Psoas muscle (tissue), 8 donors: ENCODE measurements around the gene PCDHB13. TPM values are rescaled to one million over a fixed set of nuclear protein-coding genes. Genes with fewer than 3 reads are reported as not detected.
A peak's percentile ranks its signal among the peaks of the same experiment; 100 is the strongest.
"Not testable (repeated sequence)": the region's sequence is repeated elsewhere in the genome, so short reads cannot be mapped to it uniquely, and the experiment has no call there.

Source experiments
- ATAC-seq, 4 donors: fragments of 200-7000 bp; cut with Tn5 transposase; one replicate each; pipeline ENCODE4 v1.9.1; 2020; ENCODE audit warnings: moderate library complexity in 3 of 4, mild to moderate bottlenecking in 2 of 4
- DNase-seq, 2 donors: peaks; one replicate each; pipeline ENCODE4 v3.0.0-alpha.2; 2020
- H3K27ac ChIP-seq: fragments of 200-600 bp; one replicate; pipeline ENCODE4 v1.8.0; 2022
- H3K27me3 ChIP-seq, 3 donors: fragments of 200-600 bp in 1 of 3; one replicate each; pipeline versions ENCODE4 v1.6.1 to v1.8.0; 2013 to 2022; ENCODE audit warnings: low read length in 2 of 3, mild to moderate bottlenecking in 2 of 3, moderate library complexity in 1 of 3; ENCODE audit not compliant: insufficient read depth in 3 of 3
- H3K36me3 ChIP-seq, 2 donors: fragments of 200-600 bp in 1 of 2; one replicate each; pipeline versions ENCODE4 v1.6.1 to v1.8.0; 2013 to 2022; ENCODE audit warnings: low read depth in 1 of 2, mild to moderate bottlenecking in 1 of 2, moderate library complexity in 1 of 2; ENCODE audit not compliant: insufficient read depth in 1 of 2
- H3K4me1 ChIP-seq: fragments of 200-600 bp; one replicate; pipeline ENCODE4 v1.8.0; 2022
- H3K4me3 ChIP-seq: fragments of 200-600 bp; one replicate; pipeline ENCODE4 v1.8.0; 2022; ENCODE audit warnings: mild to moderate bottlenecking
- H3K9me3 ChIP-seq: fragments of 200-600 bp; one replicate; pipeline ENCODE4 v1.8.0; 2022
- WGBS, 3 donors: extraction: QIAGEN DNeasy Blood & Tissue Kit; methylation state at CpG; one replicate each; pipeline versions ENCODE4 v1.1.6 to v1.1.7; 2013; 5-methylcytosine and 5-hydroxymethylcytosine counted together
- intact Hi-C, 2 donors: fragments of 100-400 bp; cut with DNase I; formaldehyde crosslinking; loops; one replicate each; pipeline versions ENCODE4 v1.11.0 to v1.14.2; 2022
- polyA plus RNA-seq, 3 donors: library from polyadenylated mRNA; stranded (reverse); fragments of 200-250 nt; gene quantifications; one replicate each; pipeline ENCODE4 v1.2.3, GENCODE V29; 2013
- total RNA-seq, 4 donors: library from RNA; stranded (reverse); fragmentation: NEBNext Ultra II Directional in 2 of 4; extraction: Animal tissue kit (Norgen Biotek cat#: 25700) in 2 of 4; gene quantifications; one replicate each; pipeline versions ENCODE4 v1.2.1 to v1.2.4, GENCODE V29; 2021 to 2023
- TF ChIP-seq, protein P1 (sequence below): fragments of 200-600 bp; IDR thresholded peaks from one replicate; pipeline ENCODE4 v1.8.0; 2022; ENCODE audit warnings: antibody characterized with exemption
- donor health status: healthy with polysubstance abuse.
- donor health status: DM: no; HTN: no; CAD: no; lungs with moderate emphysema.
- donor health status: Bipolar disorder and iron deficiency.
- donor health status: healthy.
- donor health status: DM: yes; HTN: yes; CAD: no.
- donor health status: DM: no; HTN: no; CAD: no.
- donor health status: DM: no; HTN: no; CAD: no.
- donor health status: DM: yes; HTN: yes; CAD: no.

PCDHB13 gene
- total and polyA plus RNA-seq, 7 donors: 0.06 to 0.81 (median 0.44) TPM

DNA sequence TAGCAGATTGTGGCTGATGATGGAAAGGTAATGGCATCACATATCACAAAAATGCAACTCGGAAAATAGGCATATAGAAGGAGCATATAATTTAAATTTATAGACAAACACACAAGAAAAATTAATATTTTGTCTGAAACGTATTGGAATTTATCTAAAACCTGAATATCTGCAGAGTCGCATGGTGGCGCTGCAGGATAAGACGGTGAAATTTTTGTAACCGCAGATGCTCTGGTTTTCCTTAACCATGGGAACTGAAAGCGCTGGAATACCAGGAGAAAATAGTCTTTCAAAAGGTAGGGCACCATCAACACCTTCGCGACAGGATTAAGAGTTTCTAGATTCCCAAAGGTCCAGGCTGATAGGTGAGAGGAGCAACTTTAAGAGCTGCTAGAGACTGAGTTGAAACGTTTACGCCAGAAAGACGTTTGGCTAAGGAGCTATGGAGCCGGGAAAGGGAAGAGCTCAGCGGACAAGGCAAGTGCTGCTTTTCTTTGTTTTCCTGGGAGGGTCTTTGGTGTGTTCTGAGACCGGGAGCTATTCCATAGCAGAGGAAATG, 20.5 kb downstream of the PCDHB13 start:
- peaks cover 0 to 25% (median 6%) of the 10 kb centered on the region in 3 donors for H3K27me3 ChIP-seq
- H3K27ac ChIP-seq: no peak overlapping the region
- no peaks in the 10 kb centered on the region for H3K36me3 ChIP-seq
- TF ChIP-seq, protein P1, sequence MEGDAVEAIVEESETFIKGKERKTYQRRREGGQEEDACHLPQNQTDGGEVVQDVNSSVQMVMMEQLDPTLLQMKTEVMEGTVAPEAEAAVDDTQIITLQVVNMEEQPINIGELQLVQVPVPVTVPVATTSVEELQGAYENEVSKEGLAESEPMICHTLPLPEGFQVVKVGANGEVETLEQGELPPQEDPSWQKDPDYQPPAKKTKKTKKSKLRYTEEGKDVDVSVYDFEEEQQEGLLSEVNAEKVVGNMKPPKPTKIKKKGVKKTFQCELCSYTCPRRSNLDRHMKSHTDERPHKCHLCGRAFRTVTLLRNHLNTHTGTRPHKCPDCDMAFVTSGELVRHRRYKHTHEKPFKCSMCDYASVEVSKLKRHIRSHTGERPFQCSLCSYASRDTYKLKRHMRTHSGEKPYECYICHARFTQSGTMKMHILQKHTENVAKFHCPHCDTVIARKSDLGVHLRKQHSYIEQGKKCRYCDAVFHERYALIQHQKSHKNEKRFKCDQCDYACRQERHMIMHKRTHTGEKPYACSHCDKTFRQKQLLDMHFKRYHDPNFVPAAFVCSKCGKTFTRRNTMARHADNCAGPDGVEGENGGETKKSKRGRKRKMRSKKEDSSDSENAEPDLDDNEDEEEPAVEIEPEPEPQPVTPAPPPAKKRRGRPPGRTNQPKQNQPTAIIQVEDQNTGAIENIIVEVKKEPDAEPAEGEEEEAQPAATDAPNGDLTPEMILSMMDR: no peak
- DNase-seq (no peak), ATAC-seq (no peak)
- H3K4me3 ChIP-seq: no peak overlapping the region
- H3K4me1 ChIP-seq: no peaks in the 10 kb centered on the region
- peaks cover 29% of the 10 kb centered on the region for H3K9me3 ChIP-seq
- WGBS, 3 donors: 6 to 7% (median 6%) methylated on average over 15 of the region's 15 CpGs
- intact Hi-C loops: no loop called here

GRCh38 chr5:141235922-141236321, 22.2 kb downstream of the PCDHB13 start:
- peaks cover 41% of the 10 kb centered on the region for H3K9me3 ChIP-seq

GRCh38 chr5:141236516-141237313, 23.0 kb downstream of the PCDHB13 start:
- Histone ChIP-seq H3K36me3 (no peaks in the 10 kb centered on the region), H3K27ac (no peak overlapping the region), H3K4me1 (no peaks in the 10 kb centered on the region), H3K9me3 (peaks cover 35% of the 10 kb centered on the region), H3K27me3 (peaks cover 0 to 50% (median 13%) of the 10 kb centered on the region in 3 donors), H3K4me3 (no peak overlapping the region)
- 16 to 22% (median 19%) methylated on average over 31 to 32 of the region's 32 CpGs for WGBS, 3 donors
- DNase-seq (no peak), ATAC-seq (no peak)
- intact Hi-C loops: no loop called here
- TF ChIP-seq, protein P1: no peak

More at GRCh38 chr5:141235922-141236321, 22.2 kb downstream of the PCDHB13 start:
- H3K4me3 ChIP-seq, ATAC-seq, intact Hi-C loops, DNase-seq, H3K4me1 ChIP-seq, H3K27ac ChIP-seq, H3K36me3 ChIP-seq: not testable (repeated sequence)
- H3K27me3 ChIP-seq: peaks cover 0 to 43% (median 6%) of the 10 kb centered on the region in 3 donors
- 24 to 31% (median 28%) methylated on average over 40 of the region's 40 CpGs for WGBS, 3 donors

DNA sequence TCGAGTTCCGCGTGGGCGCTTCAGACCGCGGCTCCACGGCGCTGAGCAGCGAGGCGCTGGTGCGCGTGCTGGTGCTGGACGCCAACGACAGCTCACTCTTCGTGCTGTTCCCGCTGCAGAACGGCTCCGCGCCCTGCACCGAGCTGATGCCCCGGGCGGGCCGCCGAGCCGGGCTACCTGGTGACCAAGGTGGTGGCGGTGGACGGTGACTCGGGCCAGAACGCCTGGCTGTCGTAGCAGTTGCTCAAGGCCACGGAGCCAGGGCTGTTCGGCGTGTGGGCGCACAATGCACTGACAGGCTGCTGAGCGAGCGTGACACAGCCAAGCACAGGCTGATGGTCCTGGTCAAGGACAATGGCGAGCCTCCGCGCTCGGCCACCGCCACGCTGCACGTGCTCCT, 27.8 kb downstream of the PCDHB13 start:
- no peak for DNase-seq
- 21 to 23% (median 22%) methylated on average over 34 to 43 of the region's 43 CpGs for WGBS, 3 donors
- Histone ChIP-seq H3K27me3 (peaks cover 0 to 59% (median 17%) of the 10 kb centered on the region in 3 donors), H3K27ac (no peak overlapping the region), H3K36me3 (no peaks in the 10 kb centered on the region), H3K9me3 (peaks cover 37% of the 10 kb centered on the region), H3K4me1 (no peaks in the 10 kb centered on the region), H3K4me3 (no peak overlapping the region)
- intact Hi-C loops: loop anchor here in 1 of 2 donors (10.0 kb wide), 1 partner anchor 323 kb away; no protein-coding TSS in a partner anchor
- ATAC-seq: no peak
- TF ChIP-seq, protein P1: no peak

DNA sequence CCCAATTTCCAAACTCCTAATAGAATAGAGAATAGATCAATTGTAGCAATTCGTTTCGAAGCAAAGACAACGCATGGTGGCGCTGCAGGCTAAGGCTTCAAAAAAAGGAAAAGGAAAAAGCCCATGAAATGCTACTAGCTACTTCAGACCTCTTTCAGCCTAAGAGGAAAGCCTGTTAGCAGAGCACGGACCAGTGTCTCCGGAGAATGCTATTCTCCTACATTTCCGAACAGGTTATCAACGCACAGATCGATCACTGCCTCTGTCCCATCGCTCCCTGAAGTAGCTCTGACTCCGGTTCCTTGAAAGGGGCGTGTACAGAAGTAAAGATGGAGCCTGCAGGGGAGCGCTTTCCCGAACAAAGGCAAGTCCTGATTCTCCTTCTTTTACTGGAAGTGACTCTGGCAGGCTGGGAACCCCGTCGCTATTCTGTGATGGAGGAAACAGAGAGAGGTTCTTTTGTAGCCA, 31.6 kb downstream of the PCDHB13 start, which contains the start of gene PCDHB15:
PCDHB15 (plus strand) TSS at position 146 of the 468 bp plus-strand sequence; CDS start at position 330, 184 bp downstream.
- ATAC-seq: peak in 1 of 4 donors; percentile 42
- no peaks in the 10 kb centered on the region for H3K36me3 ChIP-seq
- peak within 1 kb of the TSS; percentile 52 for H3K4me3 ChIP-seq
- WGBS, 3 donors: 5 to 8% (median 7%) methylated on average over 16 of the region's 16 CpGs
- H3K9me3 ChIP-seq: peaks cover 38% of the 10 kb centered on the region
- TF ChIP-seq, protein P1: no peak
- peaks cover 0 to 32% (median 15%) of the 10 kb centered on the region in 3 donors for H3K27me3 ChIP-seq
- DNase-seq: no peak
- H3K27ac ChIP-seq: no peak within 1 kb of the TSS
- no peaks in the 10 kb centered on the region for H3K4me1 ChIP-seq
- intact Hi-C loops: loop anchor here in 1 of 2 donors (10.0 kb wide), 1 partner anchor 320 kb away; no protein-coding TSS in a partner anchor

- Histone ChIP-seq H3K27me3 (peaks cover 0 to 15% (median 7%) of the 10 kb centered on the region in 3 donors), H3K9me3 (peaks cover 47% of the 10 kb centered on the region)
- not testable (repeated sequence) for H3K27ac ChIP-seq, H3K4me3 ChIP-seq, DNase-seq, H3K4me1 ChIP-seq, ATAC-seq, H3K36me3 ChIP-seq
- intact Hi-C loops: loop anchor here in 1 of 2 donors (1.0 to 10.0 kb wide), 2 partner anchors 14 to 318 kb away; no protein-coding TSS in a partner anchor
- 27 to 49% (median 47%) methylated on average over 17 to 31 of the region's 42 CpGs for WGBS, 3 donors
These were observed 33.3 kb downstream of the PCDHB13 start for GRCh38 chr5:141246971-141247370.

GRCh38 chr5:141247434-141247833, 33.7 kb downstream of the PCDHB13 start:
- DNase-seq, H3K36me3 ChIP-seq, H3K4me1 ChIP-seq, H3K4me3 ChIP-seq, H3K27ac ChIP-seq, ATAC-seq: not testable (repeated sequence)
- WGBS, 3 donors: 45 to 51% (median 47%) methylated on average over 30 to 34 of the region's 34 CpGs
- Histone ChIP-seq H3K9me3 (peaks cover 52% of the 10 kb centered on the region), H3K27me3 (peaks cover 0 to 14% (median 7%) of the 10 kb centered on the region in 3 donors)
- intact Hi-C loops: loop anchor here in 1 of 2 donors (10.0 kb wide), 1 partner anchor 317 kb away; no protein-coding TSS in a partner anchor
